Type B pancreatic cell (in vitro differentiated cells): ENCODE results near the gene TRIM43. TPM values are rescaled to one million over a fixed set of nuclear protein-coding genes. Genes with fewer than 3 reads are reported as not detected.
"Not testable (repeated sequence)": the region's sequence is repeated elsewhere in the genome, so short reads cannot be mapped to it uniquely, and the experiment has no call there.

ENCODE experiments used
- DNase-seq: peaks from one replicate; pipeline ENCODE4 v3.0.0; 2021; ENCODE audit warnings: mixed read lengths; ENCODE audit not compliant: unreplicated experiment; ENCODE audit errors: extremely low spot score
- H3K27ac Mint-ChIP-seq: 2 replicates; pipeline ENCODE4 v1.8.0; 2021; ENCODE audit warnings: mild to moderate bottlenecking, mixed read lengths
- H3K27me3 Mint-ChIP-seq: 2 replicates; pipeline ENCODE4 v1.8.0; 2021; ENCODE audit warnings: mixed read lengths
- H3K36me3 Mint-ChIP-seq: 2 replicates; pipeline ENCODE4 v1.8.0; 2021; ENCODE audit warnings: mixed read lengths
- H3K4me1 Mint-ChIP-seq: one replicate; pipeline ENCODE4 v1.8.0; 2021; ENCODE audit warnings: mixed read lengths; ENCODE audit not compliant: unreplicated experiment
- H3K4me3 Mint-ChIP-seq: 2 replicates; pipeline ENCODE4 v1.8.0; 2021; ENCODE audit warnings: mild to moderate bottlenecking, mixed read lengths
- H3K9me3 Mint-ChIP-seq: 2 replicates; pipeline ENCODE4 v1.8.0; 2021; ENCODE audit warnings: mixed read lengths
- long read RNA-seq: library from polyadenylated mRNA; unstranded; transcript quantifications from one replicate; pipeline ENCODE4 v2.0.0, GENCODE V29; 2020
- total RNA-seq: library from RNA; stranded (reverse); gene quantifications from 2 replicates; pipeline ENCODE4 v1.2.1, GENCODE V29; 2021; ENCODE audit warnings: low replicate concordance
- TF ChIP-seq, protein P1 (sequence below): fragments of 200-600 bp; sonication (generic); conservative IDR thresholded peaks from 2 replicates; pipeline ENCODE4 v1.5.0; 2021; ENCODE audit warnings: antibody characterized with exemption, mild to moderate bottlenecking

TRIM43 gene
- not detected in 2 replicates for total RNA-seq
- long read RNA-seq: 0 reads

DNA sequence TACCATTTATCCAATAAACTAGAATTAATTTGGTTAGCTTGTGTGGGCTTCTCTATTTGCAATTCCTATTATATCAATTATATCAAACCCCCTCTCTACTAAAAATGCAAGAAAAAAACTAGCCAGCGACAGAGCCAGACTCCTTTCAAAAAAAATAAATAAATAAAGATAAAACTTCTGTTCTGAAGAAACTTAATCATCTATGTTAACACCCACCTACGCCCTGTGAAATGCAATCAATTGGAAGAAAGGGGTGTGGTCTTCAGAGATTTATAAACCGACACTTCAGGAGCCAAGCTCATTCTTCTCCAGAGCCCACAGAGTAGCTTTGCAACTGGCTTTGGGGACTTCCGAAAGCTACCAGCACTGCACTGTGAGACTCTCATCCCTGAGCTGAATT lies at the start of gene TRIM43:
TRIM43 (plus strand) TSS at position 301 of the 400 bp plus-strand sequence. CDS start 2,023 bp downstream, outside the sequence.
- not testable (repeated sequence) for H3K9me3 Mint-ChIP-seq, H3K27ac Mint-ChIP-seq, H3K36me3 Mint-ChIP-seq, H3K4me3 Mint-ChIP-seq, DNase-seq, H3K4me1 Mint-ChIP-seq, H3K27me3 Mint-ChIP-seq

DNA sequence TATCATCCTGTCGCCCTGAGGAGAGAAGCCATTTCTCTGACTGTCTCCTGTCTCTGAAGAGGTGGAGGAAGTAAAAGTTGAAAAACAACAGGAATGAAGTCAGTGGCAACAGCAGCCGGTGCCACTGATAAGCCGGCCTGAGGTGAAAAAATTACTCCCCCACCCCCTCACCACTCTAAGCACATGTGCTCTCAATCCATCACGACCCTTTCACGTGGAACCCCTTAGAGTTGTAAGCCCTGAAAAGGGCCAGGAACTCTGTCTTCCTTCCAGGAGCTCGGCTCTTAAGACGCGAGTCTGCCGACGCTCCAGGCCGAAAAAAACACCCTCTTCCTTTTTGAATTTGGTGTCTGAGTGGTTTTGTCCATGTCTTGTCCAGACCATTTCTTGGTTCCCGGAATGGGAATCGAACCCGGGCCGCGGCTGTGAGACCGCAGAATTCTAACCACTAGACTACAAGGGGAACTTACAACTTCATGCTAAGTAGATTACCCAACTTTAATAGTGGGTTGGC lies 40.7 kb upstream of the TRIM43 start:
- no peak for DNase-seq
- H3K27me3 Mint-ChIP-seq: no peaks in the 10 kb centered on the region
- H3K27ac Mint-ChIP-seq: no peak overlapping the region
- H3K4me1 Mint-ChIP-seq: no peaks in the 10 kb centered on the region
- no peaks in the 10 kb centered on the region for H3K9me3 Mint-ChIP-seq
- TF ChIP-seq, protein P1, sequence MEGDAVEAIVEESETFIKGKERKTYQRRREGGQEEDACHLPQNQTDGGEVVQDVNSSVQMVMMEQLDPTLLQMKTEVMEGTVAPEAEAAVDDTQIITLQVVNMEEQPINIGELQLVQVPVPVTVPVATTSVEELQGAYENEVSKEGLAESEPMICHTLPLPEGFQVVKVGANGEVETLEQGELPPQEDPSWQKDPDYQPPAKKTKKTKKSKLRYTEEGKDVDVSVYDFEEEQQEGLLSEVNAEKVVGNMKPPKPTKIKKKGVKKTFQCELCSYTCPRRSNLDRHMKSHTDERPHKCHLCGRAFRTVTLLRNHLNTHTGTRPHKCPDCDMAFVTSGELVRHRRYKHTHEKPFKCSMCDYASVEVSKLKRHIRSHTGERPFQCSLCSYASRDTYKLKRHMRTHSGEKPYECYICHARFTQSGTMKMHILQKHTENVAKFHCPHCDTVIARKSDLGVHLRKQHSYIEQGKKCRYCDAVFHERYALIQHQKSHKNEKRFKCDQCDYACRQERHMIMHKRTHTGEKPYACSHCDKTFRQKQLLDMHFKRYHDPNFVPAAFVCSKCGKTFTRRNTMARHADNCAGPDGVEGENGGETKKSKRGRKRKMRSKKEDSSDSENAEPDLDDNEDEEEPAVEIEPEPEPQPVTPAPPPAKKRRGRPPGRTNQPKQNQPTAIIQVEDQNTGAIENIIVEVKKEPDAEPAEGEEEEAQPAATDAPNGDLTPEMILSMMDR: no peak
- H3K4me3 Mint-ChIP-seq: no peak overlapping the region
- H3K36me3 Mint-ChIP-seq: no peaks in the 10 kb centered on the region

DNA sequence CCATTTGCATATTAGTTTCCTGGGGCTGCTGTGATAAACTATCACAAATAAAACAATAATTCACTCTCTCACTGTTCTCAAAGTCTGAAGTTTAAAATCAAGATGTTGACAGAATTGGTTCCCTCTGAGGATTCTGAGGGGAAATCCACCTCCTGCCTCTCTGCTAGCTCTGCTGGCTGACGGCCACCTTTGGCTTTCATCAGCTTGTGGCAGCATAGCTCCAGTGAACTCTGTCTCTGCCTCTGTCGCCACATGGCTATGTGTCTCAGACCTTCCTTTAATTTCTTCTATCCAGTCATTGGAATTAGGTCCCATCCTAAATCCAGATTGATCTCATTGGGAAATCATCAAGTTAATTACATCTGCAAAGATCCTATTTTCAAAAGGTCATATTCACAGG lies 38.9 kb upstream of the TRIM43 start:
- no peaks in the 10 kb centered on the region for H3K36me3 Mint-ChIP-seq
- no peaks in the 10 kb centered on the region for H3K27me3 Mint-ChIP-seq
- TF ChIP-seq, protein P1: no peak
- no peaks in the 10 kb centered on the region for H3K9me3 Mint-ChIP-seq
- DNase-seq: no peak
- no peak overlapping the region for H3K4me3 Mint-ChIP-seq
- no peaks in the 10 kb centered on the region for H3K4me1 Mint-ChIP-seq
- no peak overlapping the region for H3K27ac Mint-ChIP-seq

DNA sequence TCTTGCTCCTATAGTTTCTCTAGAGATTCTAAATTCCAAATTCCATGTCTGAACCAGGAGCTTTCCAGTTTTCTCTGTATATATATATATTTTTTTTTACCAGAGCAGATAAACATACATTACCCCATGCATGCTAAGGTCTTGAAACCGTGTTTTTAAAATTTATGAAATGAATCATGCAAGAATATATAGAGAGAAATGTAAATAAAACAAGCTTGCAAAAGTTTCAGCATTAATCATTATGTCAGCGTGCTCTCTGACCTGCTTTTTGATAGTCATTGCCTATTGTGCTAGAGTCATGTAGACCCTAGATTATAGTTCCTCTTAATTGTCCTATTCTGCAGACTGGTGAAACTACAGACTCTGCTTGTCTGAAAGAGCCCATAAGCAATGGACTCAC lies 22.6 kb upstream of the TRIM43 start:
- no peak for DNase-seq
- no peaks in the 10 kb centered on the region for H3K4me1 Mint-ChIP-seq
- H3K27ac Mint-ChIP-seq: no peak overlapping the region
- no peaks in the 10 kb centered on the region for H3K9me3 Mint-ChIP-seq
- TF ChIP-seq, protein P1: no peak
- H3K27me3 Mint-ChIP-seq: peaks cover 22% of the 10 kb centered on the region
- H3K4me3 Mint-ChIP-seq: no peak overlapping the region
- H3K36me3 Mint-ChIP-seq: no peaks in the 10 kb centered on the region

DNA sequence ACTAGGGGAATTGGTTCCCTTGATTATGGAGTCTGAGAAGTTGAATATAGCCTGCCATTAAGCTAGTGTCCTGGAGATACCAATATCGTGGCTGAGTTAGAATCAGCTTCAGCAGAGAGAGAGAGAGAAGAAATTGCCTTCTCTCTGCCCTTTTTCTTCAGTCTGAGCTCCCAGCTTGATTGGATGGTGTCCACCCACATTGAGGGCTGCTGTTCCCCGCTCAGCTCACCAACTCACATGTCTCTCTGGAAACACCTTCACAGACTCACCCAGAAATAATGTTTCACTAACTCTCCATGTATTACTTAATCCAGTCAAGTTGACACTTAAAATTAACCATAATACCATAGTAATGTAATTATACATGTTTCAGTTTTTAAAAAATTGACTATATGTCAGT lies 17.9 kb upstream of the TRIM43 start:
- H3K36me3 Mint-ChIP-seq: no peaks in the 10 kb centered on the region
- H3K4me3 Mint-ChIP-seq: no peak overlapping the region
- H3K27ac Mint-ChIP-seq: no peak overlapping the region
- H3K4me1 Mint-ChIP-seq: no peaks in the 10 kb centered on the region
- peaks cover 9% of the 10 kb centered on the region for H3K27me3 Mint-ChIP-seq
- H3K9me3 Mint-ChIP-seq: no peaks in the 10 kb centered on the region
- DNase-seq: no peak
- TF ChIP-seq, protein P1: no peak

DNA sequence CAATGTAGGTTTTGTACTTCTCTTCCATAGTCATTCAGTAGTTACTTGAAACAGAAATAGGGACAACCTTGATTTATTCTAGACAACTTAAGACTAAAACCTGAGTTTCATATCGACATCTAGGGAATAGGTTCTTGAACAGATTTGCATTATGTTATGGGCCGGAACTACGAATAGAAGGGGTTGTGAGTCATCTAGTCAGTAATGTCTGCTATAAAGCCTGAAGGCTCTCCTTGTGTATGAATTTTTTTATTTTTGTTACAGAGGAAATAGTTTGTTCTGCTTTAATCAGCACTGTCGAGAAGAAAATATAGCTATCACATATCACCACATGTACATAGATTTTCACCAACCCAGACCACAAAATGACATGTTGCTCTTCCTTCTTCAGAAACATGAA lies 17.3 kb upstream of the TRIM43 start:
- Mint-ChIP-seq H3K27ac (no peak overlapping the region), H3K9me3 (no peaks in the 10 kb centered on the region), H3K27me3 (peaks cover 7% of the 10 kb centered on the region), H3K36me3 (no peaks in the 10 kb centered on the region), H3K4me3 (no peak overlapping the region), H3K4me1 (no peaks in the 10 kb centered on the region)
- TF ChIP-seq, protein P1: no peak
- no peak for DNase-seq
